GM18499 (cell line): ENCODE measurements around the gene DUSP15.
"Not testable (repeated sequence)": the region's sequence is repeated elsewhere in the genome, so short reads cannot be mapped to it uniquely, and the experiment has no call there.

Experiments used
- ATAC-seq: cut with Tn5 transposase; IDR thresholded peaks from one replicate; pipeline ENCODE4 v1.9.1; 2021; ENCODE audit warnings: moderate number of reproducible peaks; ENCODE audit not compliant: insufficient read depth, unreplicated experiment

The DUSP15 gene

GRCh38 chr20:31826074-31826473, 44.3 kb downstream of the DUSP15 start:
- ATAC-seq, result no peak

DNA sequence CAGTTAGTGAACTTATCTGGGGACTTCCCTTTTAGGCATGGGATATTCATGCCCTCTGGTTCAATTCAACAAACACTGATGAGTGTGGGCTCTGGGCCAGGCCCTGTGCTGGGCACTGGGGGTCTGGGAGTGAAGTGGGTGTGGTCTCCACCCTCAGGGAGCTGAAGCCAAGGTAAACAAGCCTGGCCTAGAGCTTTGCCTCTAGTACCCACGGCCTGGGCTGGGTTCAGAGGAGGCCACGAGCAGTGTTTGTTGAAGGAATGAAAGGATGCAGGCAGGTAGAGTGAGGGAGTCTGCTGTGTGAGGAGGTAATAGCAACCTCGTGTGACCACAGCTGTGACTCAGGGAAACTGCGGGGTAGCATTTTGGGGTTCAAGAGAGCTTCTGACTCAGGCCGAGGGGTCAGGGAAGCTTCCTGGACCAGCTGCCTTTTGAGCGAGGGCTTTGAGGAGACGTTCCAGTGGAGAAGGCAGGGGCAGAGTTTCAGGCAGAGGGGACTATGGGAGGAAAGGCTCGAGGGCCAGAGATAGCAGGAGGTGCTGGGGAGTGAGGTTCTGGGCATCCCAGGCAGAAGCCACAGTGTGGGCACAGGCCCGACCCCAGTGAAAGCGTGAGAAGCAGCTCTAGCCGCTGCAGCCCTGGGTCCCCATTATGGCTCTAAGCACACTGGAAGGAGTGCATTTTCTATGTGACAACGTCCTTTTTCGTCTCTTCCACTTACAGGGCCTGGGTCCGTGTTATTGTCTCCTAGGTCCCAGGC, 45.6 kb downstream of the DUSP15 start:
- ATAC-seq, result no peak

DNA sequence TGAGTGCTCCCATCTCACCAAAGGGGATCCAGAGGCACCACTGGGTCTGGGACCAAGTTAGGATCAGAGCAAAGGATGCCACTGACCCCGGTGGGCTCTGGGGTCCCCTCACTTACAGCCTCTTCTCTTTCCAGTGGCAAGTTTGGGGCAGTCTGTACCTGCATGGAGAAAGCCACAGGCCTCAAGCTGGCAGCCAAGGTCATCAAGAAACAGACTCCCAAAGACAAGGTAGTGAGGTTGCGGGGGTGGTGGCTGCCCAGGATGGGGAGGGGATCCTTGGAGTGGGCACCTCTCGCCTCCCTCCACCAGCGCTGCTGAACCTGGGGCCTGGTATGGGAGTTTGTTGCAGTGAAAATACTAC, 46.2 kb downstream of the DUSP15 start:
- no peak for ATAC-seq

- no peak for ATAC-seq
Measured at GRCh38 chr20:31823360-31824124, 46.8 kb downstream of the DUSP15 start.

DNA sequence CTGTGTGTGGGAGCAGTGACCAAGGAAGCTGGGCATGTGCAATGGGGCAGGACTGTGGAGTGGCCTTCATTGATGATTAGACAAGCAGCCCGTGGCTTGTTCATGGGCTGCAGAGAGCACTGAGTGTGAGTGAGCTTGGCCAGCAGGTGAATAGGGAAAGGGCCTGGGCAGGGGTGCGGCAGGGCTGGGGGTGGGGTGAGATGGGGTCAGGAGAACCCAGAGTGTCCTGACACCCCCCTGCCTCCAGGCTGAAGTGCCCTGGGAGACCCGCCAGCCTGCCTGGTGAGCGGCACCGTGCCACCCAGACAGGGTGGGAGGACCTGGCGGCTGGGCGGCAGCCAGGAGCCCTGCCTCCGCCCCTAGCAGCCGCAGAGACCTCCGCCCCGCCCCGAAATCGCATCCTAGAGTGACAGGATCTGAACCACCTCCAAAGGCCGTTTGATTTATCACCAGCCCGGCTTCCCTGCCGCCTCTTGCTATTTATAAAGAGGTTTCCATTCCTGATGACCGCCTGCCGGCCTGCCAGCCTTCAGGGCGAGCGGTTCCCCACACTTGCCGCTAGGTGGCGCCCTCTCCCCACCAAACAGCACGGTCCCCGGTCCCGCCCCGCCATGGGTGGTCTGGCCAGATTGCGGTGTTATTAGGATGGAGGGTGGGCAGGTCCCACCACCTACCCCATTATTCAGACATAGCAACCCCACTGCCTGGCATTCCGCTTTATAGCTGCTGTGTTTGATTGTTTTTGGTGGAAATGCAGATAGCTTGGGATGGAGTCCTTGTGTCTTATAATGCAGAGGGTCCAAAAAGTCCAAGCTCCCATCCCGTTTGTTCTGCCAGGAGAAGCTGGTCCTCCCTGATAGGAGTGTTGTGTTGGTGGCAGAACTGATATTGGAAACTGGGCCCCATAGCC, 47.7 kb downstream of the DUSP15 start:
- no peak for ATAC-seq

- ATAC-seq, result no peak
Measured at GRCh38 chr20:31821427-31821826, 48.9 kb downstream of the DUSP15 start.

GRCh38 chr20:31820228-31820627, 50.1 kb downstream of the DUSP15 start:
- ATAC-seq, result no peak

- ATAC-seq, result no peak
Measured at GRCh38 chr20:31819083-31819784, 51.1 kb downstream of the DUSP15 start, which contains the start of gene MYLK2. Gene MYLK2, plus strand, starts transcription at chr20:31819356. Its CDS starts 225 bp downstream, at chr20:31819581.

DNA sequence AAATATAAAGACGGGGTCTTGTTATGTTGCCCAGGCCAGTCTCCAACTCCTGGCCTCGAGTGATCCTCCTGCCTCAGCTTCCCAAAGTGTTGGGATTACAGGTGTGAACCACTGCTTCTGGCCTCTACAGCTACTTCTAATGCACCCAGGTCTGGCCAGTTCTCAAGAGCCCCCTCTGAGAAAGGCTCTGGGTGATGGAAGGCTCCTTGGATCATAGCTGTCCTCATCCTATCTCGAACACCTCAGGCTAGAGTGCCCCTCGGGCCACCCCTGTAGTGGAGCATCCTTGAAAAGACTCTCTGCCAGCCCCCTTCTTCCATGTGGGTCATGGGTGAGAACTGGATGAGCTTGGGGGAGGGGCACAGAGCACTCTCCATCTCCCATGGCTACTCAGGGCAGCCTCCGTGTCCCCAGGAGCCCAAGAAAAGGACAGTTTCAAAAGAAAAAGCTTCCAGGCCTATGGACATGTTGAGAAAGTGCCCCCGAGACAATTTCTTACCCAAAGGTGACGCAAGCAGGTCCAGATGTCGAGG, 51.9 kb downstream of the DUSP15 start:
- no peak for ATAC-seq

DNA sequence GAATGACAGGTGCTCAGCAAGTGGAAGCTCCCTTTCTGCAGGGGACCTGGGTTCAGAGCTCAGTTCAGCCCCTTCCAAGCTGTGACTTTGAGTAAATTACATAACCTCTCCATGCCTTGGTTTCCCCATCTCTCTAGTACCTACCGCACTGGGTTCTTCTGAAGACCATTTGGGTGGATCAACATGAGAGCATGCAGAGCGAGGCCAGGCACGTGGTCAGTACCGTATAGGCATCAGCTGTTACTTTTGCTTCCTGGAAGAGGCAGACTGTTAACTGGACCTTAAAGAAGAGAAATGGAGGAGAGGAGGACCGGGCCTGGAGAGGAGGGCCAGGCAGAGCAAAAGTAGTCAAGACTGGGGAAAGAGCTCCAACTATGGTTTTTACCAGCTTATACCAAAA, 52.9 kb downstream of the DUSP15 start:
- ATAC-seq, result no peak

DNA sequence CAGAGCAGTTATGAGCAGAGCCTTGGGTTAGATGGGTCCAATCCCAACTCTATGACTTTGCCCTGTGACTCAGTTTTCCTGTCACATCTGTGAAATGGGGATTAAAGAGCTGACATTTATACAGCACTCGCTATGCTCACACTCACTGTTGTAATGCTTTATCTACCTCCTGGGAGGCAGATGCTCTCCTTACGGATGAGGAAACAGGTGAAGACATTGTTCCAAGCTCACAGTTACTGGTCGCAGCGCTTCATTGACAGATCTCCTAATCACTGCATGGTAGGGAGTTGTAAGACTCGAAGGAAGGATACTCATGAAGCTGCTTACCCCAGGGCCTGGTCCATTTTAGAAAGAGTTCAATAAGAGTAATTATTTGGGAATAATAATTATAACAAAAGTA, 54.1 kb downstream of the DUSP15 start:
- no peak for ATAC-seq

- ATAC-seq, result no peak
Measured at GRCh38 chr20:31815408-31816188, 54.7 kb downstream of the DUSP15 start.

DNA sequence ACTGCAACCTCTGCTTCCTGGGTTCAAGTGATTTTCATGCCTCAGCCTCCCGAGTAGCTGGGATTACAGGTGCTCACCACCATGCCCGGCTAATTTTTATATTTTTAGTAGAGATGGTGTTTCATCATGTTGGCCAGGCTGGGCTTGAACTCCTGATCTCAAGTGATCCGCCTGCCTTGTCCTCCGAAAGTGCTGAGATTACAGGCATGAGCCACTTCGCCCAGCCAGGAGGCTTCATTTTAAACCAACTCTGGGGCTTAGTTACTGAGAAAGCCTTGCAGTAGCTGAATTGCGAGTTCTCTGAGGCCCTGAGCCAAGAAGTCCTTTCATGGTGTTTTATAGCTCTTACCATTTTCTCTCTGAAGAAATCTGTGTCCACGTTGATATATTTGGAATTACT, 56.2 kb downstream of the DUSP15 start:
- ATAC-seq, result not testable (repeated sequence)

DNA sequence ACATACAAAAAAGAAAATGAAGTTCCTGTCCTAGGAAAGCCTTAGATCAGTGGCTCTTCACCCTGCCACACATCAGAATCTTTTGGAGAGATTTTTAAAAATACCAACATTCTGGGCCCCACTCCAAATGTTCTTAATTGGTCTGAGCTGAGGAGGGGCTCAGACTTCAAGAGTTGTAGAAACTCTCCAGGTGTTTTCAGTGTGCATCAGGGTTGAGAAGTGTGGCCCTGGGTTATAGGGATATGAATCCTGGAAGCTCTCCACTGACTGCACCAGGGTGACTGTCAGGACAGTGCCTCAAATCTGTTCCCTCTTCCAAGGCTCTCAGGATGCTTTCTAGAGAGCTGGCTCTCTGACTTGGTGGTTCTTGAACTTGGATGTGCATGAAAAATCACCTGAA, 56.7 kb downstream of the DUSP15 start:
- ATAC-seq, result no peak

- no peak for ATAC-seq
Measured at GRCh38 chr20:31811796-31812728, 58.3 kb downstream of the DUSP15 start.

DNA sequence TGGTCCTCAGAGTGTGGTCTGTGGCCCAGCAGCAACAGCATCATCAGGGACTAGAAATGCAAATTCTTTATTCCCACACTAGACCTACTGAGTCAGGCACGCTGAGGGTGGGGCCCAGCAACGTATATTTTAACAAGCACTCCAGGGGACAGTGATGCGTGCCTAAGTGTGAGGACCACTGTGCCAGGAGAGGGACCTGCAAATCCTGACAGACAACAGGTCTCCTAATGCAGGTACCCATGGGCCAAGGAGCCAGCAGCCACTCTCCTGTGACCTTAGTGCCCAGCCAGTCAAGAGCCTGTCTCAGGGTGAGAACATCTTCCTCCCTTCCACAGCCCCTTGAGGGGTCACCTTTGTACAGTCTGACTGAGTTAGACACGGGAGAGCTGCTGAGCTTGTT, 59.1 kb downstream of the DUSP15 start:
- no peak for ATAC-seq
